HG02885 (cell line): ENCODE data around the gene FRMD1.

Experiments
- ATAC-seq: cut with Tn5 transposase; IDR thresholded peaks from one replicate; pipeline ENCODE4 v1.9.1; 2021; ENCODE audit warnings: mild to moderate bottlenecking; ENCODE audit not compliant: unreplicated experiment, poor library complexity

FRMD1 gene

DNA sequence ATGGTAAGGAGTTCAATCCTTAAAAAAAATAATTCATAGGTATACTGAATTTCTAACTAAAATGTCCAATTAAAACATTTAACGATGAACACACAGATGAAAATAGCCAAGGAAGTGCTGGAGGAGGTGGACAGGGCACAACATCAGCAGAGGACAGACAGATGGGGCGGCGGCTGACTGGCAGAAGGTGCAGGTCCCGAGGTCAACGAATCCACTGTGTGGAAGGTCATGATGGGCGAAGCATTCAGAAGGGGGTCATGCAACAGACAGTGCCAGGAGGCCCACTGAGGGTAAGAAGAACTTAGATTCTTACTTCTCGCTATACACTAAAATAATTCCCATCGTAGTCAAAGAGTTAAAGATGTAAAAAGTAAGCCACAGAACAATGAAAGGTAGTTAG, 34.2 kb upstream of the FRMD1 start:
- no peak for ATAC-seq

DNA sequence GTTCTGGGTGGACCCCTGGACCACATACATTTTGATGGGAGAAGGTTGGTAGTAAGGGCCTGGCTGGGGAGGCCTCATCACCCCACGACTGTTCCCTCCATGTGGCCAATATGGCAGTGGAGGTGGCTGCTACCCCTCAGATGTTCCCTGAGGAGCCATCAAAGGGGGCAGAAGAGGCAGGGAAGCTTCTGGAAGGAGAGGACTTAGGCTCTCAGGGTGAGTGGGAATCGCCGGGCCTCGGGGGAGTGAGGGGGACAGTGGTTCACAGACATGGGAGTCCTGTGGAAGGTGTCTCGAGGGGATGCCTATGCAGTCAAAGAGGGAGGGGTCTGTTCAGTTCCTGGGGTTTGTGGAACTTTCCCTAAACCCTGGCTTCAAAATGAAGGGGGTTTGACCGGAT, 32.9 kb upstream of the FRMD1 start:
- ATAC-seq, result no peak

DNA sequence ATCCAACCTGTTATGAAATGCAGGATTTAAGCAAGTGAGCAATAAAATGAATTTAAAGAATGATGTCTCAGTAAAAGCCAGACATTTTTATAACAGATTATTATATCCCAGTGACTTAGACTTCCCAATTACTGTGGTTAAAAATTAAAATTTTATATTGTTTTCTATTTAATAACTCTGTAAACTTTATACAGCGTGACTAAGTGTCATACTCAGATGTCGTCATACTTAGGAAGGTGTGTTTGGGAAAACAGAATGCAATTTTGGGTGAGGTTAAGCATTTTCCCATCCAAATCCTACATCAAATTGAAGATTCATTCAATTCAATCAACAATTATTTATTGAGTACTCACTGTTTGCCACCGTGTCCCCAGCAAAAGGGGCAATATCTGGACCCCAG, 31.4 kb upstream of the FRMD1 start:
- ATAC-seq, result no peak

DNA sequence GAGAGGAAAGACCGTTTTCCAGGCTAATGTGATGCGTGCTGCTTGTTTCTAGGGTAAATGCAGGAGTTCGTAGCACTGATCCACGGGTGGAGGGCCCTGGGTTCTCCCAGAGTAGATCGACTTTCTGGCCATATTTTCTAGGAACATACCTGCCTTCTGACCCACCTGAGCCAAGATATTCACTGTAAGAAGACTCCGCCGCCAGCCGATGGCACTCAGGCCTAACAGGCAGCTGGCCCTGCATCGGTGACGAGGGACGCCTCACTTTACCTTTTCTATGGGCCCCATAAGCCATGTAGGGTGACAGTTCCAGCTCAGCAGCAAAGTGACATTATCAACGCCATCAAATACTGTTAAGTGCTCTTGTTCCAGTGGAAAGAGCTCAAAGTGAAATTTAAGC, 30.2 kb upstream of the FRMD1 start:
- ATAC-seq, result no peak

DNA sequence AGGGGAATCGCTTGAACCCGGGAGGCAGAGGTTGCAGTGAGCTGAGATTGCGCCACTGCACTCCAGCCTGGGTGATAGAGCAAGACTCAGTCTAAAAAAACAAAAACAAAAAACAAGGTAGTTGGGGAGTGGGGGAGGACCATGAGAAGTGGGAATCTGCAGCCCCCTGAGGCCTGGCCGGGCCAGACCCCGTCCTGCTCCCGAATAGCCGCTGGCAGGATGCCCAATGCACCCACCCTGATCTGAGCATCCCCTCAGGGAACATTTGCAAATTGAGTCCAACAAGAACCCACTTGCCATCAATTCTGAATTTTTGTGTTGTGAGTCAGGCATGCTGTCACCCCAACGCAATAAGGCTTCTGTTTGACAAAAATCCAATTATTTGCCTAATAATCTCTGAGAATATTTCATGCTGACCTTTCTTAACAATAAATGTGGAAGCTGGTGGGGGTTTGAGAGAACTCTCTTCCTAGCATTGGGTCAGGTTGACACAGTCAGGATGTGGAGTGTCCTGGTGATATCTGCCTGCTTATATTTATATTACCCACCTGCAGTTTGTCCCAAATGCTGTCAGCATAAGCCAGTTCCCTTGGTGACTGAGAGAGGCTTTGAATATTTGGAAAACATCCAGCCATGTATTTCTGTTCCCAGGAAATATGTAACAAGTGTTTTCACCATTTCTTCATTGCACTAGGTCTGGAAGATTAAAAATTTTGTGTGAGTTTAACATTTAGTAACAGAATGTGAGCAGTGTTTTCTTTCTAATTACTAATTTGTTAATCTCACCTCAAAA, 28.4 kb upstream of the FRMD1 start:
- ATAC-seq, result no peak

DNA sequence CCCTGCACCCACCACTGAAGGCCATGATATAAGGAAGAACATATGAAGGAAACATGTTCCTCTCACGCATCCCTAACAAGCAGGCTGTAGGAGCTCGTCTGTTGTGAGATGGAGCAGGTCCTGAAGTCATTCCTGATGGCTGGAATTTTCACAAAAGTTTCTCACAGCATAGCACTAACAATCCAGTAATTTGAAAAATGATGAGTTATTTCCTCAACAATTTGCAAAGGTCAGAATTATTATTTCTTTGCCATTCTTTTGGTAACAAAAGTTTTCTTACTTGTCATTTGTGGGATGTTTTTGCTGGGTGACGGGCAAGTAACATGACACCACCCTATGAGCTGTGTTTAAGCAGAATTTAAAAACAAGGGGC, 27.6 kb upstream of the FRMD1 start:
- ATAC-seq, result no peak

DNA sequence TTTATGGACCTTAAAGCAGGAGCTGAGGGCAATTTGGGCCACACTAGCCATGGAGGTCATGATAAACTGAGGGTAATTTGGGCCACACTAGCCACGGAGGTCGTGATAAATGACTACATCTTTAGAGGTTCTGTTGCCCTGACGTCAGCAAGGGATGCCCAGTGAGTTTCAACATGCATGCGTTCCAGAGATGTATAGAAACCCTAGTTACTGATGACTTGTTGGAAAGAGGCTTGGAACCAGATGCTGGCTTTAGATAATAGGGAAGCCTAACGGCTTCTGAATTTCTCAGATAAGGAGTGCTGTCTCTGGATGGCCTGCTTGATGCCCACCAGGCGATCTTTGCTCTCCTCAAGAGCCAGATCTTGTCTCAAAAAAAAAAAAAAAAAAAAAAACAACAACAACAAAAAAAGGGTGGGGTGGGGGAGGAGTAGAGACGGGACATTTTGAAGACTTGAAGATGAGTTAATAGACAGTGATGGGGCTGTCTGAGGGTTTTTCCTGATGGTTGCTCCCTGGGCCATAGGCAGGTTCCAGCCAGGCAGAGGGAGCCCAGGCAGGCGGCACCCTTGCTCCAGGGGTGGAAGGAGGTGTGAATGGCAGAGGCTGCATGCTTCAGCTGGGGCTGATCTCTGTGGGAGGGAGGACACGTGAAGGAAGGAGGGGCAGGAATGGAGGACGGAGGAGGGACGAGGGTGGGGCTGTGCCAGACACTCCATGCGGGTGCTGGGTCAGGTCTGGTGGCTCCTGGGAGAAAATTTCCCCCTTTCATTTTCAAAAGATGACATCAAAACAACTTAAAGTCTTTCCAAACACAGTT, 27.0 kb upstream of the FRMD1 start:
- ATAC-seq, result no peak

DNA sequence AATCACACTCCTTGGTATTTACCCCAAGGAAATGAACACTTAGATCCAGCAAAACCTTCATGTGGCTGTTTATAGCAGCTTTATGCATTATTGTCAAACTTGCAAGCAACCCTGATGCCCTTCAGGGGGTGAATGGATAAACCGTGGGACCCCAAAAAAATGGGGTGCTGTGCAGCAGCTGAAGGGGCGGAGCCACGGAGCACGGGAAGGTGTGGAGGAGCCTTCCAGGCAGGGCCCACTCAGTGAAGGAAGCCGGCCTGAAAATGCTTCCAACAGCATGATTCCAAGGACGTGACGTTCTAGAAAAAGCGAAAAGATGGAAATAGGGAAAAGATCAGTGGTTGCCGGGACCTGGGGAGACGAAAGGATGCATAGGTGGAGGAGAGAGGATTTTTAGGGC, 25.6 kb upstream of the FRMD1 start:
- ATAC-seq, result no peak

DNA sequence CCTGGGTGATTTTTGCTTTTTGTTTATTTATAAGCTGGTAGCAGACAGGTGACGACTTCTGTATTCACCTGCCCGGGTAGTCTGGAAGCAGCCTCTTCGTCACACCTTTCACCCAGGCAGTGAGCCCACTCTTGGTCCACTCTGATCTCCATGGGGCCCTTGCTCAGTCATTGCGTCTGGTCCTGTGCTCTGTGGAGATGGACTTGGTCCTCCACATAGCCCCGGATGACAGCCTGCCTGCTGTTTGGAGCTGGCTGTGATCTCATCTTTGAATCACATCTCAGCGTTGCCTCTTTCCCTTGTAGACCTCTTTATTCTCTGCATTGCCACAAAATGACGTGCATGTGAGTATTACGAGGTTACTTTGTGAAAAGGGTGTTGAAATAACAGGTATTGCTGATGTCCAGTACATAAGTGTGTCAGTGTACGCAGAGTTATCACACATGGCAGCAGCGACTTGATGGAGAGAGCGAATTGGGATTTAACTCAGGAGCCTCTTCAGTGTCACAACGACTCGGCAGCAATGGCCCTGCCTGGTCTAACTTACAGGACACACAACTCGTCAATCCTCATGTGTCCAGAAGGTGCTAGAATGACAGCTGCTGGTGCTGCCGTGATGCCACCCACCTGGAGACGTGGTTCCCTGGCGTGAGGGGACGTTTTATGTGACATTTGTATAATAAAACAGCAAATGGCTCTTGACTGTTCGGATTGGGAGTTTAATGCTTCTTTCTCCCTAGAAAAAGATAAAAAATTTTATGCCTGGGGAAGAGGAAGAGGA, 24.2 kb upstream of the FRMD1 start:
- no peak for ATAC-seq

DNA sequence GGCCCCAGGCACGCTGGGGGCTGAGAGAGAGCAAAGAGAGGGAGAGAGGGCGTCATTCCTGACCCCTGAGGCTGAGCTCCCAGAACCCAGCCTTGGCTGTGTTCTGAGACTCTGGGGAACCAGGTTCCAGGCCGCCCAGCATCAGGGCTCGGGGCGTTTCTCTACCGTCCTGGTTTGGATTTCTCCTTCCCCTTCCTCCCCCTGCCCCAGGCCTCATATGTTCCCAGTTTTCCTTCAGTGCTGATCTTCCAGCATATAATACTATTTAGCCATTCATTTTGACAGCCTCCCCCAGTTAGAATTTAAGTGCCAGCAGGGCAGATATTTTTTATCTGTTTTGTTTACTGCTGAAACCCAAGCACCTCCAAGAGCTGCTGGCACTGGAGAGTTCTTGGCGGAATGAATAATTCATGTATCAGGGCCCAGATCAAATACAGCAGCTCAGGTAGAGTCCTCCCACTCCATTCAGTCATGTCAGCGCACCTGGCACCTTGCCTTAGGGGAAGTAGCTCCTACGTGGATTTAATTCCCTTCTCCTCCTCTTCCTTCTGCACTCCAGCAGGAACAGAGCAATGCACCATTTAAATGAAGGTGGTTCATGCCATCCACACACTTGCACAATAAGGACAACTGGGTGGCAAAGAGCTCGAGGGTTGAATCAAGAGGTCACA, 23.4 kb upstream of the FRMD1 start:
- no peak for ATAC-seq

DNA sequence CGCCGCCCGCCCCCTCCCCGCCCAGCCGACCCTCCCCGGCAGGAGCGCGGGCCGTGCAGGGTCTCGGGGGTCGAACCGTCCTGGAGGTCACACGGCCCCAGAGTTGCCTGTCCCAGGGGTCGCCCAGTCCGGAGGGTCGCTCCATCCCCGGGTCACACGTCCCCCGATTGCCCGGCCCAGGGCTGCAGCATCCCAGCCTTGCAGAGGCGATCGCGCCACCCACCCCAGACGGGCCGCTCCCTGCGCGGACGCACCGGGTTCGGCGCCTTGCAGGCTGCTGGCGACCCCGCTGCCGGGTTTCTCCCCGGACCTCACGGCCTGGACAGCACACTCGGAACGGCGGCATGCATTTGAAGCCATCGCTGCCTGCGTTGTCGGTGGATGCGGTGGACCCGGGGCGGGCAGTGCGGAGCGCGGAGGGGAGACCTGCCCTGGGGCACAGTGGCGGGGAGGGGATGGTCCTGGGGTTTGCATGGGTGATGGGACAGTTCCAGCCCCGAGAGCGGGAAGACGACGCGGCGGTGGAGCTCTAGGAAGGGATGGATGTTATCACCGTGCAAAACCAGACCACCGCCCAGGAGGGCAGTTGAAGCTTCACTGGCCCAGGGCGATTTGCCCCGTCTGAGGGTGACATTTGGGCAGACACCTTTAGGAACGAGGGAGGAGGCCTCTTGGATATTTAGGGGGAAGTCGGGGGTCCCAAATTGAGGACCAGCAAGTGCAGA, 22.7 kb upstream of the FRMD1 start:
- ATAC-seq, result no peak

DNA sequence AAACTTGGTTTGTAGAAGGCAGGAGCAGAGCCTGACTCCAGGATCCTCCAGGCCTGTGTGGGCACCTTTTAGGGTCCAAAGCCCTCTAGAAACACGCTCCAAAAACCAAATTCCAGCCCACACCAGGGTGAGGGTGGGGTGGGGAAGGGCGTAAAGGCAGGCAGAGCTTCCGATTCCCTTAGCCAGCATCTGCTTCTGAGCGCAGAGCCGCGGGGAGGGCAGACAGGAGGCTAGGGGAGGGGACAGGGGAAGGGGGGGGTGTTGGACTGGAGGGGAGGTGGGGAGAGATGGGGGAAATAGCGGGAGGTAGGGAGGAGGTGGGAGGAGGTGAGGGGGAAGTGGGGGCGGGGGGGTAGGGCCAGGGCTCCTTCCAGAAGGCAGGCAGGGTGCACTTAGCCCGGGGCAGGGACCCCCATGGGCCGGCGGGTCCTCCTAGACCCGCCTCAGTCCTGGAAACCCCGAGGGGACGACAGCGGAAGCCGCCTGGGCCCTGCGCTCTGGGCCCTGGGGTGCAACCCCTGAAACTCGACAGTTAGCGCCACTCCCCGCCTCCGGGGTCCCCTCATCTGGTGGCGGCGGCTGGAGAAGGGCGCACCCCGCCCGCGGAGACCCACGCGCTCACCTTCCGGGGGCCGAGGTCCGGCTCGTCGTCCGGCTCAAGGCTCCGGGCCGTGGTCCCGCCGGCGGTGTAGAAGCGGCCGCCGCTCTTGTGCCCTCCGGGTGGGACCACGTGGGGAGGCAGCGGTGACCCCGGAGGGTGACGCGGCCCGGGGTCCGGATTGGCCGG, 22.0 kb upstream of the FRMD1 start:
- ATAC-seq, result no peak

DNA sequence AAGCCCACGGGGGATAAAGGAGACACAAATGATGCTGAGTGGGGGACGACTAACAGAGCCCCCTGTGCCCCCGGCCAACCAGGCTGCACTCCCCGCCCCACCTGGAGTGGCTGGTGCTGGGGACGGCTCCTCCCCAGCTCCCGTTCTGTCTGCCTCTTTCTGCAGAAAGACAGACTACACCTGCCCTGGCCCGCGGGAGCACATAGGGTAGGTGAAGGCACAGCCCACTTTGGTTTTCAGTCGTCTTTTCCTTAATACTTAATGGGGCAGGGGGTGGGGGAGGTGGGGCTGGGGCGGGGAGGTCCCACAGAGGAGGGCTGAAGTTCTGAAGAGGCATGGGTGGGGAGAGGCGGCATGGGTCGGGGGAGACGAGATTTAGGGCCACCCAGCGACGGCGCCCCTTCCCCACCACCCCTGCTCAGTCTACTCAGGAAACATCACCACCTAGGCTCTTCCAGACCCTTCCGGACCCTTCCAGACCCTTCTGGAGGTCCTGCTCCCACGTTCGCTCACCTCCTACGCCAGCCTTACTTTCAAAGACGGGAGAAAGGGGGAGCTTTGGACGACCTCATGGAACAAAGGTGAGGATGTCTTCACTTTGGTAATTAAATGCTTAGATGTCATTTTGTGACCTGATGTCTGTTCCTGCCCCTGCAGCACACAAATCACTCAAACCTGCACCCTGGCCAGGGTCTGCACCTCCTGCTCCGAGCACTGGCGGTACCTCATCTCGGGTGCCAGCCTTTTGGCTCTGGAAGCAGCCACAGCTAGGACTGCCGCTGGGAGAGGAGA, 21.2 kb upstream of the FRMD1 start:
- ATAC-seq, result no peak

DNA sequence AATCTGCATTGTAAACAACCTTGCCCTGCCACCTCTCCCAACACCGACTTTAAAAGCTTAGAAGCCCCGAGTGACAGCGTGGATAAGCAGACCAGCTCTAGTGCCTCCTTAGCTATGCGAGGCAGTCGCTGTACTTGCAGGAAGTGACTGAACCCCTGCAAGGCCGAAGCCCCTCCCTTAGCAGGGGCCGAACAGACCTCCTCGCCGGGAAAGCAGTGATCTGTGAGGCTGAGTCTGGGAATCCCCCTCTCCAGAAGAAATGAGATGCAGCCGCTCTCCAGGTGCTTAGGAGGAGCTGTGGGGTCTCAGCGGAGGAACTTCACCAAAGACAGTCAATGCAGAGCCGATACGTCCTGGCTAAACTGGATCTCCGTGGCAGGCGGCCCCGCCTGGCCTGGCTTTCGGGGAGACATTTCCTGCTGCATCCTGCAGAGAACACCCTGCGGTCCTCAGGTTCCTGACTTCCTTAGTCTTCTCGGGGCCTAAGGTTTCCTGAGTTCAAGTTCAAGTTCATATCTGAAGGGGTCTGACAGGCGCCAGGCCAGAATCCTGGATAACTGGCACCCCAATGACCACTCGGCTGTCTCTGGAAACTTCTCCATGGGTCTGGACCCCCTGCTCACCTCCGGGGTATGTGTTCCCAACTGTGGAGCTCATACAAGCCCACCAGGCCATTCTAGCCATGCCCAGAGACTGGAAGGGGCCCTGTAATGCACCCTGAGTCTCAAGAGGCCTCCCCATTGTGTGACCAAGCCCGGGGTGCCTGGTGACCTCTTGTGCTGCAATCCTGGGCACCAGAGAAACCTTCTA, 20.4 kb upstream of the FRMD1 start:
- no peak for ATAC-seq

DNA sequence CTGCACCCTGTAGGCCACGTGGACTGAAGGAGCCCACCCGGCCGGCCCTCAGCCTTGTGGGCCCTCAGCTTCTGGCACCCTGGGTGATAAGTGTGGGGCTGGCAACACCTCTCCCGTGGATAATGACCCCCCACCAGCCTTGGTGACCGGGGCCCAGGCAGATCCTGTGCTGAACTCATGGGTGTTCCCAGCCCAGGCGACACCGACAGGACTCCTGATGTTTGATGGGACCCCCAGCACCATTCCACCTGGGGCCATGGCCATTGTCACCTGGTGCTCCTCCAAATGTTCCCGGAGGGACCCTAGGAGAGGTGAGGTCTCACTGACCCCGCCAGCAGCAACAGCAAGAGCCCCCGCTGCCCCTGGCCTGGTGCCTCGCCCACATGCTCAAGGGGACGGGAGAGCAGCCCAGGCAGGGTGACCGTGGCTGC, 19.4 kb upstream of the FRMD1 start:
- ATAC-seq, result no peak

DNA sequence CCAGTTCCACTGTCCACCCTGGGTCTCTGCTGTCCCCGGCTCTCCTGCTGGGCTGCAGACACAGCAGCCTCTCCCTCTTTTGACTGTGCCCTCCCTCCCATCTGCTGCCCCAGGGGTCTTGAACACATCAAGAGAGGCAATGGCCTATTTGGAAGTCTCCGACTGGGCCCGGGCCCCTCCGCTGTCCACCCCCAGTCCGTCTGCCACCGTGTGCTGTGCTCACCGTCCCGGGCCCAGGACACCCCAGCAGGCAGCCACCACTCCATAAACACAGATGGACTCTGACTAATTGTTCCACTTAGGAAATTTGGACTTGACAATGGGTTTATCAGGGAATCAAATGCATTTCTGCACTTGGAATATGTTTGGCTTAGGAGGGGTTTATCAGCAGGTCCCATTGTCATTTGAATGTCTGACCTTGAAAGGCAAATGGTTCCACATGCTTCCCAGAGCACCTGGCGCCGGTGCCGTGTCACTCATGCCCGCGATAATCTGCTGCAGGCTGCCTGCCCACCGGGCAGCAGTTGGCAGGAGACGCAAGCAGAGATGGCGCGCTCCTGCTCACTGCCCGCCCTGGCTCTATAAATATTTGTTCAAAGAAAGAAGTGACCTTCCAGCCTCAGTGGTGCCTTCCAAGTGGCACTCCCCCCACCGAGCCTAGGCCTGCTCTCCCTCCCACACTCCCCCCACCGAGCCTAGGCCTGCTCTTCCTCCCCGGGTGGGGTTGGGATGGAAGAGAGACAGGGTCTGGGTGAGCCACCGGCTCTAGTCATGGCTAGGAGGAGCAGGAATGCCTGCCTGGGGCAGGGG, 18.8 kb upstream of the FRMD1 start:
- no peak for ATAC-seq

DNA sequence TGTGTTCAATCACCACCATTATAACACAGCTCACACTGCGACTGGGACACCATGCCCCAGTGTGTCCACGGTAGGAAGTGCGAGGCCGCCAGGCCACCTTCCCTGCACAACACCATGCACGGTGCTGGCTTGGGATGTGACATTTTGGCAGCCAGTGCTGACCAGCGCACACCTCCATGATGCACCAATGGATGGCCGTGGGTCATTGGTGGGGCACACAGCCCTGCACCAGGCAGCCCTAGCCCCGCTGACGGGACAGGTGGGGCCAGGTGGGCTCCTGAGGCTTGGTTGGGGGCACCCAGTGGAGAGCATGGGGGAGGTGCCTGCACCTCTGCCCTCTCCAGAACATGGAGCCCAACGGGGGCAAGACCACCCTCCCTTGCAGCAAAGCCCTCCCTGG, 18.2 kb upstream of the FRMD1 start:
- ATAC-seq, result no peak
